ENCODE results near the gene GK2.

GRCh38 chr4:79385641-79386040, 22.4 kb downstream of the GK2 start:
- TF ChIP-seq, protein P1, sequence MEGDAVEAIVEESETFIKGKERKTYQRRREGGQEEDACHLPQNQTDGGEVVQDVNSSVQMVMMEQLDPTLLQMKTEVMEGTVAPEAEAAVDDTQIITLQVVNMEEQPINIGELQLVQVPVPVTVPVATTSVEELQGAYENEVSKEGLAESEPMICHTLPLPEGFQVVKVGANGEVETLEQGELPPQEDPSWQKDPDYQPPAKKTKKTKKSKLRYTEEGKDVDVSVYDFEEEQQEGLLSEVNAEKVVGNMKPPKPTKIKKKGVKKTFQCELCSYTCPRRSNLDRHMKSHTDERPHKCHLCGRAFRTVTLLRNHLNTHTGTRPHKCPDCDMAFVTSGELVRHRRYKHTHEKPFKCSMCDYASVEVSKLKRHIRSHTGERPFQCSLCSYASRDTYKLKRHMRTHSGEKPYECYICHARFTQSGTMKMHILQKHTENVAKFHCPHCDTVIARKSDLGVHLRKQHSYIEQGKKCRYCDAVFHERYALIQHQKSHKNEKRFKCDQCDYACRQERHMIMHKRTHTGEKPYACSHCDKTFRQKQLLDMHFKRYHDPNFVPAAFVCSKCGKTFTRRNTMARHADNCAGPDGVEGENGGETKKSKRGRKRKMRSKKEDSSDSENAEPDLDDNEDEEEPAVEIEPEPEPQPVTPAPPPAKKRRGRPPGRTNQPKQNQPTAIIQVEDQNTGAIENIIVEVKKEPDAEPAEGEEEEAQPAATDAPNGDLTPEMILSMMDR (IDR thresholded peaks at IDR 0.05; ENCODE audit: insufficient read depth, low read length, poor library complexity, severe bottlenecking), result no peak
- TF ChIP-seq EZH2phosphoT487 (conservative IDR thresholded peaks at IDR 0.05; ENCODE audit: low read length), result no peak
